HG02763 (cell line): ENCODE measurements around the gene ANKZF1.

Experiments used
- ATAC-seq: cut with Tn5 transposase; IDR thresholded peaks from one replicate; pipeline ENCODE4 v1.9.1; 2021; ENCODE audit warnings: mild to moderate bottlenecking, moderate library complexity; ENCODE audit not compliant: unreplicated experiment

Gene ANKZF1

GRCh38 chr2:219207134-219207883, 22.3 kb upstream of the ANKZF1 start:
- no peak for ATAC-seq

DNA sequence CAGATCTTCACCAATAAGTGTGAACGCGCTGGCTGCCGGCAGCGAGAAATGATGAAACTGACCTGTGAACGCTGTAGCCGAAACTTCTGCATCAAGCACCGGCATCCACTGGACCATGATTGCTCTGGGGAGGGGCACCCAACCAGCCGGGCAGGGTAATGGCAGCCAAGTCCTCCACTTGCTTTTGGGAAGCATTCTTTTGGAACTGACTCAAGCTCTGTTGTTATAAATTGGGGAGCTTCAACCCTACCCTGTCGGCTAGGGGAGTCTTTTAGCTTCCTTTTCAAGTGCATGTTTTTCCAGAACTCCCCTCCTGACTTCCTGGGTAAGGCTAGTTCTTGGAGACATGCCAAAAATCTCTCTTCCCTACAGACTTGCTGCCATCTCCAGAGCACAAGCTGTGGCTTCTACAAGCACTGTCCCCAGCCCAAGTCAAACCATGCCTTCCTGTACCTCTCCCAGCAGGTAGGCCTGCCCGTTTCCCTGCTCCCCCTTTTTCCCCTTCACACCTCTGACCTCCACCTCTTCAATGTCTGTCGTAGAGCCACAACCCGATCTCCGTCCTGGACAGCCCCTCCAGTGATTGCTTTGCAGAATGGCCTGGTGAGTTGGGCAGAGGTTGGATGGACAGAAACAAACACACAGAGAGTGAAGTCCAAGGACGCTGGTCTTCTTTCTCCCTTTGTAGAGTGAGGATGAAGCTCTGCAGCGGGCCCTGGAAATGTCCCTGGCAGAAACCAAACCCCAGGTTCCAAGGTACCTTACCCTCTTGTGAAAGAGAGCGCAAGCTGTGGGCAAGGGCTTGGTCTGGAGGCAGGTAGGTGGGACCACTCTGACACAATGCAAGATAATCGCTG, 21.5 kb upstream of the ANKZF1 start:
- no peak for ATAC-seq

- no peak for ATAC-seq
Observed at GRCh38 chr2:219209236-219210195, 20.1 kb upstream of the ANKZF1 start.

- no peak for ATAC-seq
Observed at GRCh38 chr2:219210196-219210885, 19.3 kb upstream of the ANKZF1 start.

GRCh38 chr2:219210886-219211362, 18.7 kb upstream of the ANKZF1 start:
- ATAC-seq, result no peak

GRCh38 chr2:219213026-219213415, 16.6 kb upstream of the ANKZF1 start:
- no peak for ATAC-seq

DNA sequence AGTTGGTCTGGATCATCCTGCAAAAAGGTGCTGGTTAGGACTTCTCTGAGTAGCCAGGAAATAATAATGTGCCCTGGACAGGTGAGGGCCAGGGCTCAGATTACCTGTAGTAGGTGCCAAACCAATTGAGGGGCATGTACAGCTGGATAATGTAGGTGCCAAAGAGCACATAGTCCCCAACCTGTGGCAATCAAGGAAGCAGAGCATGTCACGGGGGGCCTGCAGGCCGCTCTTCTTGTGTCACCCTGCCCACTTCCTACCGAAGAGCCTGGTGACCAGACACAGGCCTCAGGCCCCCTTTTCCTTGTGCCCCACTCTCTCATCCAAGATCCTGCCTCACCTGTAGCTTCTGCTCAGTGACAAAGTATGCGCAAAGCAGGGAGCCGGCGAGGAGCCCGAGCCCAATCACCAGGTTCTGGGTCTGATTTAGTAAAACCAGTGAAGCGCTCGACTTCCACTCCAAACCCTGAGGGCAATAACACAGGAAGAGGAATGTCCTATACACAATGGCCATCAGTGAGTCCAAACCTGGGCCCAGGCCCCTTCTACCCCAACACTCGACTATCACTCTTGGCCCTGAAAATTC, 16.0 kb upstream of the ANKZF1 start:
- ATAC-seq, result no peak

DNA sequence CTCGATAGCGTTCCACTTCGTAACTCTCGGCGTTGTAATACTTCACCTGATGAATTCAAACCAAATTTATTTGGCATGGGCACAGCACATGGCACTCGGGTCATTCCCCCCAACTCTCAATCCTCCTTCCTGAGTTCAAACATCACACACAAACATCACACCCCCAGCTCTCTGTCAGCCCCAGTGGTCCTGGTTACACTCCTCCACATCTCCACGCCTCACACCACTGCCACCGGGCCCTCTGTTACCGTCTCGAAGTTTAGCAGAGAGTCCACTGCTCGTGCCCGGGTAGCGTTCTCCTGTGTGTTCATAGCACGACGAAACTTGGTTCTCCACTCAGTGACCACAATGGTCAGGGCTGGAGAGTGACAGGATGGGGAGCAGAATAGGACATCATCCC, 15.5 kb upstream of the ANKZF1 start:
- ATAC-seq, result no peak

DNA sequence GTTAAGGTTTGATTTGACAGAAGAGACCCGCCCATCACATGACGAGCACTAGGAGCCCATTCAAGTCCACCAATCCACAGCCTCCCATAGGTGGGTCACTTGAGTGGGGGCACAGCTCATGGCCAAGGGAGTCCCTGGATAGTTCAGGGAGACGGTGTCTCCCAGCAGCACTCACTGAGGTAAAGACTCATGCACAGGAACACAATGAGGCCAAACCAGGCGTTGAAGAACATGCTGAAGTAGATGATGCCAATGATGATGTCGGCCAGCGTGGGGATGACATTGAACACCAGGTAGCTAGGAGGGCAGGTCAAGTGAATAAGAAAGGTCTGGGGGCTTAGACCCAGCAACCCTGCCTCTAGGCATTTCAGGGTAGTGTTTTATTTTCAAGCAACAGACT, 14.8 kb upstream of the ANKZF1 start:
- ATAC-seq, result no peak

DNA sequence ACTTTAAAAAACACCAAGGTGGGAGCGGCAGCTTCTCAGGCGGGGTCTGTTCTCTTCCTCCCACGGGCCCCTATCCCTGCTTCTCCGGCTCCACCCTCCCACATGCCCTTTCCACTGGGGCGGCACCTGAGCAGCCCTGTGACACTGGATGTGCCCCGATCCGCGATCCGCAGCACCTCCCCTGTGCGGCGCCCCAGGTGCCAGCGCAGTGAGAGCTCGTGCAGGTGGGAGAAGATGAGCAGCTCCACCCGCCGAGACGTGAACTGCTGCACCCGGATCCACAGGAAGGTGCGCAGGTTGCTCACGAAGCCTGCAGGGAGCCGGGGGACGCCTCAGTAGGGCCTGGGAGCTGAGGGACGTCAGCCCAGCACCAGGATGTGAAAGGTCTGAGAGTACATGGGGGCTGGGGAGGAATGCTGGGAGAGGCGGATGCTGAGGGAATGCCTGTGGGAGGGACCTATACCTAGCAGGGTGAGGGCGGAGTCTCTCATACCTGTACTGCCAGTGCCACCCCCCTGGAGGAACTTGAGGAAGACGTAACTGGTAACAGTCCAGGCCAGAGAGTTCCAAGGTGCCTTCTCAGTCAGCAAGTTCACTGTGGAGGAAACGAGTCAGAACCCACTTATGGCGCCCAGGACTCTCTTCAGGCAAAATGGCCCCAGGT, 13.6 kb upstream of the ANKZF1 start:
- ATAC-seq, result no peak

GRCh38 chr2:219216535-219216915, 13.1 kb upstream of the ANKZF1 start:
- ATAC-seq, result no peak

DNA sequence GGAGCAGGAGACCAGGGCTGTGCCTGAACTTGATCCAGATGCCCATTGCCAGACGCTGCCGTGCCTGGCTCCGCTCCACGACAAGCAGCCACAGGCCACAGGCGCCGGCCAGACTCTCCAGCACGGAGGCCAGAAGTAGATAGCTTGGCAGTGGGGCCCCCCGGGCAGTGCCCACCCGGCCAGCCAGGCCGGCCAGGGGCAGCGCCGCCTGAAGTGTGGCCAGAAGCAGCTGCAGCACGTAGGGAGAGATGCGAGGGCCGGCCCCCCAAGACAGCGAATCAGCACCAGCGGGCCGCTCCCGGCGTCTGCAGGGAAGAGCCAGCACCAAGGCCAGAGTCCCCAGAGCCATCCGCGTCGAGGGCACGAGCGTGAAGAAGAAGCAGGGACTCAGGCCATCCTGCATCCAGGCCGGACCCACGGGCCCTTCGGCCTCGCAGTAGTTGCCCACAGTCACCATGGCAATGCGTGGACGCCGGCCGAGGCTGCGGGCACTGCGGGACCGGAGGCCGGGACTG, 11.3 kb upstream of the ANKZF1 start:
- ATAC-seq, result peak; percentile 17

DNA sequence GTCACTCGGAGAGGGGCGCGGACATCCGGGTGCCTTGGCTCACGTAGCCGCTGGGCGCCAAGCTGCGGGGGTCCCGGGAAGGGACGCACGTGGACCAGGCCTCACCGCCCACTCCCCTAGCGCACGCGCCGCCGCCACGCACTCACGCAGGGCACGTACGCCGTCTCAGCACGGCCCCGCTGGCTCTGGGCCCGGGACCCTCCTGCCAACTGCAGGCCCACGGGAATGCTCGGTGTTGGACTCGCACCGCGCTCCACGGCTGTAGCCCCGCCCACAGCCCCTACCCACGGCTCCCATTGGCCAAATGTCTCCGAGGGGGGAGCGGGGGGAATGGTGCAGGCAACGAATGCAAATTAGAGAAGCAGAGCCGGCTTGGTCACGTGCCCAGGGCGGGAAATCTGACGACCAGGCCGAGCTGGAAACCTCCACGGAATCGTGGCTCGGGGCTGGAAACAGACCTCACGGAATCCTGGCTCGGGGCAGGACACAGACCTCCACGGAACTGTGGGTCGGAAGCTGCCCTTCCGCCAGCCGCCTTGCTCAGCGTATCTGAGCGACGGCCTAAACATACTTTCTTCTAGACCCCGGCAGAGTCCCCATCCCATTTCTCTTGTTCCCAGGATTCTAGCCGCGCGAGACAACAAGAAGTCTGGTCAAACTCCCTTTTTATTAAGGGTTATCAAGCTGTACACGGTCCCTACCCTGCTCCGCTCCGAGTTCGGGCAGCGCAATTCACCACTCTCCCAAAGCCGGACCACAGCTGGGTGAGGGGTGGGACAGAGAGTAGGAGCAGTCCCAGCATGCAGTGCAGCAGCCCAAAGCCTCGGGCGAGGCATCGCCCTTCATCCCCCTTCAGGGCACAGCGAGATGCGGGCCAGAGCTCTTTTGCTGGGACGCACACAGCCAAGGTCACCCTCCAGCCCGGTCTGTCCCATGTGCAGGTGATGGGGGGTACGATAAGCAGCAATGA, 10.6 kb upstream of the ANKZF1 start, which contains the start of gene ABCB6:
Gene ABCB6, minus strand, starts transcription at position 227 of the 970 bp plus-strand sequence. CDS start 285 bp downstream, outside the sequence.
- peak; percentile 71 for ATAC-seq

DNA sequence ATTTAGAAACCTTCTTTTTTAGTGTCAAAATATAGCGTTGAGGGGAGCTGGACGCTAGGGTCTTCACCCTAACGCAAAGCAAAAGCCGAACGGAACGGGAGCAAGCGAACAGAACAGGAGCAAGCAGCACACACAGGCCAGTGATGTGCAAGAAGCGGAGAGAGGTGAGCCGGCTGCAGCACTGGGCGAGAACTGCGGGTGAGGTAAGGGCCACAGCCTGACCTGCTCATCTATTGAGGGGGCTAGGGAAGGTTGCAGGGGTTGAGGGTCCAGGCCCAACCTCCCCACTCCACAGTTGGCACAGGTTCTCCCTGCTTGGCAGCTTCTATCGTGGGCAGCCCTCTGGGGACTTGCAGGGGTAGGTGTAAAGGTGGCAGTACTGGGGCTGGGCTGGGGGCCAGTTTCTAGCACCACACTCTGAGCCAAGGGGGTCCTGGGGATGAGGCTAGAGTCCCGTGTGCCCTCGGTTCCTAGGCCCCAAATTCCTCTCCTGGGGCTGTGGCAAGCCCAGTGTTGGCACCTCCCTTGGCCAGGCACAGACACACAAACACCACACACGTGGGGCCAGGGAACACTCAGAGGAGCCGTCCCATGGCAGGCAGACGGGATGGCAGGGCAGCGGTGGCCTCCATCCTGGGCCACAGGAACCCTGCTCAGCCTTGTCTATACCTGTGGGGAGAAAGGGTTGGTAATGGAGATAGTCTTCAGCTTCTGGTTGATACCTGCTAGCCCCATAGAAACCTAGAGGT, 9.6 kb upstream of the ANKZF1 start:
- ATAC-seq, result no peak

- ATAC-seq, result no peak
Observed at GRCh38 chr2:219220652-219221402, 8.8 kb upstream of the ANKZF1 start.

- ATAC-seq, result no peak
Observed at GRCh38 chr2:219221957-219222518, 7.6 kb upstream of the ANKZF1 start.
